Gastroesophageal sphincter (tissue), 3 donors: Measurements from ENCODE around the gene NPHP1.

Experiments used
- POLR2AphosphoS5 ChIP-seq: sonication (generic); formaldehyde crosslinking; IDR thresholded peaks from one replicate; pipeline ENCODE4 v1.6.1; 2017; ENCODE audit warnings: antibody characterized with exemption
- TF ChIP-seq, protein P1 (sequence below), 4 experiments: fragments of 200-600 bp in 2 of 4; fragments of 450-650 bp in 2 of 4; sonication (generic) in 1 of 4; IDR thresholded peaks; one replicate each; pipeline ENCODE4 v1.5.1; 2017 to 2019; ENCODE audit warnings: antibody characterized with exemption in 4 of 4, mild to moderate bottlenecking in 2 of 4, moderate library complexity in 2 of 4

- TF ChIP-seq, protein P1, sequence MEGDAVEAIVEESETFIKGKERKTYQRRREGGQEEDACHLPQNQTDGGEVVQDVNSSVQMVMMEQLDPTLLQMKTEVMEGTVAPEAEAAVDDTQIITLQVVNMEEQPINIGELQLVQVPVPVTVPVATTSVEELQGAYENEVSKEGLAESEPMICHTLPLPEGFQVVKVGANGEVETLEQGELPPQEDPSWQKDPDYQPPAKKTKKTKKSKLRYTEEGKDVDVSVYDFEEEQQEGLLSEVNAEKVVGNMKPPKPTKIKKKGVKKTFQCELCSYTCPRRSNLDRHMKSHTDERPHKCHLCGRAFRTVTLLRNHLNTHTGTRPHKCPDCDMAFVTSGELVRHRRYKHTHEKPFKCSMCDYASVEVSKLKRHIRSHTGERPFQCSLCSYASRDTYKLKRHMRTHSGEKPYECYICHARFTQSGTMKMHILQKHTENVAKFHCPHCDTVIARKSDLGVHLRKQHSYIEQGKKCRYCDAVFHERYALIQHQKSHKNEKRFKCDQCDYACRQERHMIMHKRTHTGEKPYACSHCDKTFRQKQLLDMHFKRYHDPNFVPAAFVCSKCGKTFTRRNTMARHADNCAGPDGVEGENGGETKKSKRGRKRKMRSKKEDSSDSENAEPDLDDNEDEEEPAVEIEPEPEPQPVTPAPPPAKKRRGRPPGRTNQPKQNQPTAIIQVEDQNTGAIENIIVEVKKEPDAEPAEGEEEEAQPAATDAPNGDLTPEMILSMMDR (IDR thresholded peaks at IDR 0.05) = no peak
- no peak for TF ChIP-seq POLR2AphosphoS5
Observed at GRCh38 chr2:110099471-110100225, 105.2 kb downstream of the NPHP1 start.
